Measurements from ENCODE around the gene EXOC4.

EXOC4 gene

GRCh38 chr7:133543657-133544056 is 290.8 kb downstream of the EXOC4 start:
- no peak for DNase-seq

DNA sequence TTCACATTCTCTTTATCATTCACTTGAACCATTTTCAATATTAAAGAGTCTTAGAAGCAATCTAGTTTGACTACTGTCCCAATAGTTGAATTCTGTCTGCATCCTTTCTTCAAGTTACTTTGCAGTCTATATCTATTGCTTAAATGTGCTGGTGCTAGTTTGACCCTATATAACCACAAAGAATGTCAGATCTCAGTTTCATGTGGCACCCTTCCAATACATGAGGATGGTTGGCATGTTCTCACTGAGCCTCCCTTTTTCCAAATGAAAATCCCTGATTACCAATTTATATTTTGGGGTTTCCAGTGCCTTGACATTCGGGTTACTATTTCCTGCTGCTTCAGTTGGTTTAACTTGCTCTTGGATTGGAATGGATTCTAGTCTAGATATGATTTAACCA is 292.7 kb downstream of the EXOC4 start:
- DNase-seq = no peak

- no peak for DNase-seq
These were observed 295.1 kb downstream of the EXOC4 start for GRCh38 chr7:133547981-133548380.

- no peak for DNase-seq
These were observed 296.8 kb downstream of the EXOC4 start for GRCh38 chr7:133549633-133550032.

GRCh38 chr7:133550145-133550544 is 297.3 kb downstream of the EXOC4 start:
- DNase-seq = no peak

DNA sequence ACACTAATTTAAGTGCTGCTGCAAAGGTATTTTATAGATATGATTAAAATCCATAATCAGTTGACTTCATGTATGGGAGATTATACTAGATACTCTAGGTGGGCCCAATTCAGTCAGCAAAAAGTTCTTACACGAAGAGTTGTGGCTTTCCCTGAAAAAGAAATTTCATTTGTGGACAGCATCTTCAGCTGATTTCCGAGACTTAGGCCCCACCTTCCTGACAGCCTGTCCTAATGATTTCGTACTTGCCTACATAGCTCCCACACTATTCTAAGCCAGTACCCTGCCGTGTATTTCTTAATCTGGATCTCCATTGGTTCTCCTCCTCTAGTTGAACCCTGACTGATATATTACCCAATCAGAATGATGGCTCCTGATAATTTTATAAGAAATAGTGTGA is 297.9 kb downstream of the EXOC4 start:
- DNase-seq = no peak

DNA sequence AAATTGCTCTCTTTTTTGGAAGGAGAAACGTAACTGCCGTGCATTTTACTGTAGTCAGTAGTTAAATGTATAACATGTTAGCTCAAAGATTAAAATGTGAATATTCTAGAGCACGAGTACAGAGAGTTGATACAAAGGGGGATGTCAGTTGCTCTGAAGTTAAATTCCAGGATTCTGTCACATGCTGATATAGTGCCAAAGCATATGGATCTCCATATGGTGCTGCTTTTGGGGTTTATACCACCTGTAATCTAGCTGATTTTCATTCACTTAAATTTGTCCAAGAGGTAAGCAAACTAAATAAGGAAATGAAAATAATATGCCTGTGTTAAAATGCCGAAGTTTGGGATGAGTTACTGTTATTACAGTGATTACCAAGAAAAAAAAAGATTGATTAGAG is 298.6 kb downstream of the EXOC4 start:
- DNase-seq = no peak

DNA sequence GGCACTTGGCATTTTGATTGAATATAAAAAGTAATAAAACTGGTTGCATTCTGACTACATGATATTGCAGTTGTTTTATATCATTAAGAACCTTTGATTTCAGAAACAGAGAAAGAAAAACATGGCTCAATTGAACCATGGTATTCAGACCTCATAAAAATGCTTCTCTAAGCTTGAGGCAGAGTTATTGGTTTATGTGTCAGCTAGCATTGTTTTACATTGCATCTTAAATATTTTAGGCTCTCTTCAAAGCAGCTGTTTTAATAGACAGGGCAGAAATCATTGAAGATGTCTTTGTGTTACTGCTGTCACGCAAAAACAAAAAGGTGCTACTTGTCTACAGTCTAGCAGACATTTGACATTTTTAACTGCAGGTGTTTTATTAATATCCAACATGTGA is 299.2 kb downstream of the EXOC4 start:
- DNase-seq = no peak

GRCh38 chr7:133554330-133554729 is 301.5 kb downstream of the EXOC4 start:
- no peak for DNase-seq

- DNase-seq = no peak
These were observed 303.2 kb downstream of the EXOC4 start for GRCh38 chr7:133556048-133556447.

- DNase-seq = no peak
These were observed 303.7 kb downstream of the EXOC4 start for GRCh38 chr7:133556553-133556952.

DNA sequence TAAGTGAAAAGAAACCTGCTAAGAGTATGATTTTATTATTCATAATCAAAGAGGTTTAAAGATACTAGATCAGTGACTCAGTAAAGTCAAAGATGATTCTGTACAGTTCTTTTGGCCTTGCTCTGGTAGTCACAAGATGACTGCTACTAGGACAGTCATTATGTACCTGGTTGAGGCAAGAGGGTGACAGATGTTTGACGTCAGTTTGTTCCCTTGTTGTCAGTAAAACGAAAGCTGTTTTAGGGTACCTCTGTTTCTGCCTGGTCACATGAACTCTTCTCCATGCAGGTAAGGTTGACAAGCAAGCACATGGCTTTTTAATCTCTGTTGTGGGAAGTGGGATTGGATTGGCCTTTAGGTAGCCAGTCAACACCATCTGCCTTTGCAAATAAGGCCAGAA is 308.0 kb downstream of the EXOC4 start:
- no peak for DNase-seq

DNA sequence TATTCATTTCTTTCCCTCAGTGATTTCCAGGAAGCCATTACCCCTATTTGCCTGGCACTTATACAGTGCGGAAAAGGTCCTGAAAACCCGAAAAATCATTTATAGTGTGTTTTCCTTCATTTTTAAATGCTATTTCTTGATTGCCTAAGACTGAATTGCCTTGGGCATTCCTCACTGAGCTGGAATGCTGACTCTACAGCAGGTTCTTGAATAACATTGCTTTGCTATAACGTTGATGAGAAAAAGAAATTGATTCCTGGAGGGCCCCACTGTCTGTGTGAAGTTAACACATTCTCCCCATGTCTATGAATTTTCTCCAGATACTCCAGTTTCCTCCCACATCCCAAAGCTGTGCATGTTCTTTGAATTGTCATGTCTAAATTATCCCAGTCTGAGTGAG is 308.5 kb downstream of the EXOC4 start:
- no peak for DNase-seq

- DNase-seq = no peak
These were observed 309.7 kb downstream of the EXOC4 start for GRCh38 chr7:133562621-133563020.

- peak in 1 of 2 donors; percentile 7 for DNase-seq
These were observed 310.4 kb downstream of the EXOC4 start for GRCh38 chr7:133563251-133563650.

- DNase-seq = no peak
These were observed 311.6 kb downstream of the EXOC4 start for GRCh38 chr7:133564484-133564883.

GRCh38 chr7:133568544-133568943 is 315.7 kb downstream of the EXOC4 start:
- DNase-seq = no peak

- DNase-seq = no peak
These were observed 317.4 kb downstream of the EXOC4 start for GRCh38 chr7:133570321-133570720.

DNA sequence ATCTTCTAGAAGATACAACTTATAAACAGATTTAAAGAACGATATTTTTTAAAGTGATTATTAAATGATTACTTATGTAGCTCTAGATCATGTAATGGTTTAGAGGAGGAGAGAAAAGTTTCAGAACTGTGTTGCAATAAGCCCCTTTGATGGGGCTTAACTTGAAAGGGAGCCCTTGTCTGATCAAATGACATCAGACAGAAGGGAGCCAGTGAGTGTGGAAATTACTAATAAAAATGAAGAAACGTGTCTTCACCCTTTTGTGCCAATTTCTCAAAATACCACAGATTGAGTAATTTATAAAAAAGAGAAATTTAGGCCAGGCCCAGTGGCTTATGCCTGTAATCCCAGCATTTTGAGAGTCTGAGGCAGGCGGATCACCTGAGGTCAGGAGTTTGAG is 318.2 kb downstream of the EXOC4 start:
- DNase-seq = peak in 1 of 2 donors; percentile 65

DNA sequence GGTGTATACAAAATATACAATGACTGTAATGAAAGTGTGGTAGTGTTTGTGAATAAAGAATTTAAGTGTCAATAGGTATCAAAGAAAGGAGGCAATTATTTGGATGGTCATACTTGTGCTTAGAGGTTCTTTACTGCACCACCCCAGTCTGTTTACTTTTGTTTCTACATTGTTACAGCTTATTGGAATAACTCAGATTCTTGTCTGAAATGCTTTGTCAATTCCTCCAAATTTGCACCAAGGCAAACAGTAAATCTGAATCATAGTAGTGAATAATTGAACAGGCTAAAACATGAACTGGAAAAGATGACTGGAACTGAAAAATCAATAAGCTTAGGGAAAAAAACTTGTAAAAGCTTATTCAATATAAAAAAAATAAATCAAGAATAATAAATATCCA is 319.2 kb downstream of the EXOC4 start:
- DNase-seq = no peak

DNA sequence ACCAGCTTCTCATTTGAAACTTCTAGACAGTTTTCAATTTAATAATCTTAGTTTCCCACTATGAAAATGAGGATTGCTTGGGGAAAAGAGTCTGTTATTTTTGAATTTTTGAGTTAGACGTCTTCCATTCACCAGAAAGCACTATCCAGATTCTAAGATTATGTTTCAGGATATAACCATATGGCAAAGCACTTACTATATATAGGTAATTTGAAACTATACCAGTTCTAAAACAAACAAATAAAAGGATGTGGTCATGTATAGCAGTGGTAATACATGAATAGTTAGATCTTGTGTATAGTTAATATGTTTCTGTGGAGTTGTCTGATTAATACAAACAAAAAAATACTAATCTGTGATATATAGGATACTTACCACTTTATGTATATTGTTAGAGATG is 320.0 kb downstream of the EXOC4 start:
- no peak for DNase-seq

DNA sequence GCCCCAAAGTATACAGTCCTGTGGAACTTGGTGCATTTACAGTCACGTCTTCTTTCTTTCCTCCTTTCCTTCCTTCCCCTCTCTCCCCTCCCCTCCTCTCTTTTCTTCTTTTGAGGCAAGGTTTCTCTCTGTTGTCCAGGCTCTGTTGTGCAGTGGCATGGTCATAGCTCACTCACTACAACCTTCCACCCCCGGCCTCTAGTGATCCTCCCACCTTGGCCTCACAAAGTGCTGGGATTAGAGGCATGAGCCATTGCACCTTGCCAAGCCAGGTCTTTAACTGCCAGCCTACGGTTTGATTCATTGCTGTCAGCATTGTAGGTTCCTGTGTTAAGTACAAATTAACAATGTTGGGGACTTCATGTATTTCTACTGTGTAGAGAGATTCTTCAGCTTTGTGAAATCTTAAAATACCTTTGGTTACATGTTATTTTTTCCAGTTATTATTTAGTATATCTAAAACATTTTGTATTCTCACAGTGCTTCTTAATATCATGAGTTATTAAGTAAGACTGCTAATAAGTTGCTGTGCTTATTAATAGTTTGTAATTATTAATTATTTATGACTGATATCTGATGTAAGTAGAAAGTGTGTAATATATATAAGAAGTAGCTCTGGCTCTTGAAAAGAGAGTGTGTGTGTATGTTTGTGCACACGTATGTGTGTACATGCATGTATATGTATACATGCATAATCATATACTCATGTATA is 320.8 kb downstream of the EXOC4 start:
- no peak for DNase-seq

DNA sequence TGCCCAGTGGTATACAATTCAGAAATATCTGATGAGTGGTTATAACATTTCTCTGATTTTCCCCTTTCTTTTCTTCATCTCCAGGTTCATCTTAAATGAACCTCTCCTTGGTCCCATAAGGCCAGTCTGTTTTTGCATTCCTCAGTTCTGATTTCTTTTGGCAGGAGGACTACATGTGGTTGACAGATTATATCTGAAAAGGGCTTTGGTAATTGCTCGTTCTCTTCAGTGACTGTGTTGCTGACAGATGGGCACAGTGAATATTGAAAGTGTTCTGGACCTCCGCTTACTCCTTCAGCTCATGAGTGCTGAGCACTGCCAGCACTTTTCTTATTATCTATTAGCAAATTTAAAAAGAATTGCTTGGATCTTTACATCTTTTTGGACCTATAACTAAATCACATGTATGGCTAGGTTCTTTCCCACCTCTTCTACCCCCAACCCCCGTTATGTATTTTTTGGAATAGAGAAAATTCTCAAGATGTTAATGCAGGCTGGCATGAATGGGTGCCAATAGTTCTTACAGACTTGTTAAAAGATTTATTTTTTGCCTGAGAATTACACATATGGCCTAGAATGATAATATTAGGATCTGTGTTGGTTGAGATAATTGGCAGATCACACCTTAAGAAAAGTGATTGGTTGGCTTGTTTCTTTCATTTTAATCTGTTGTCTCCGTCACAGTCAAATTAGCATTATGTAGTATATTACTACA is 323.0 kb downstream of the EXOC4 start:
- DNase-seq = no peak

- DNase-seq = no peak
These were observed 323.8 kb downstream of the EXOC4 start for GRCh38 chr7:133576612-133577168.

Data from inflammatory macrophage (primary cell).